Measurements from ENCODE around the gene C10orf88.

Gene C10orf88

GRCh38 chr10:122974023-122974422 lies 20.0 kb upstream of the C10orf88 start:
- H3K79me2 ChIP-seq (ENCODE audit: insufficient read depth, low read length): no peaks in the 10 kb centered on the region
- H3K9me2 ChIP-seq (replicated peaks; ENCODE audit: low read depth, low read length): no peaks in the 10 kb centered on the region
- H3K4me3 ChIP-seq (ENCODE audit: low read length, poor library complexity, severe bottlenecking): no peak overlapping the region
- no peaks in the 10 kb centered on the region for H3K4me1 ChIP-seq (ENCODE audit: insufficient read depth, low read length, poor library complexity, severe bottlenecking)
- no peaks in the 10 kb centered on the region for H4K20me1 ChIP-seq (ENCODE audit: insufficient read depth, low read length, poor library complexity, severe bottlenecking)
- H3K4me2 ChIP-seq (ENCODE audit: low read depth, low read length, poor library complexity, severe bottlenecking): no peak overlapping the region
- H3K9me3 ChIP-seq (ENCODE audit: insufficient read depth, low read depth, low read length): no peaks in the 10 kb centered on the region
- no peaks in the 10 kb centered on the region for H3F3A ChIP-seq (ENCODE audit: low read depth)
- H2AFZ ChIP-seq (ENCODE audit: low read length): no peak overlapping the region
- no peaks in the 10 kb centered on the region for H3K36me3 ChIP-seq (ENCODE audit: insufficient read depth, low read length)
- H3K27me3 ChIP-seq (ENCODE audit: insufficient read depth, low read length, poor library complexity, severe bottlenecking): no peaks in the 10 kb centered on the region
- TF ChIP-seq EZH2phosphoT487 (IDR thresholded peaks at IDR 0.05; ENCODE audit: borderline replicate concordance) (no peak), CTCF (conservative IDR thresholded peaks at IDR 0.05; ENCODE audit: low read length) (no peak)
- no peak overlapping the region for H3K9ac ChIP-seq (ENCODE audit: low read depth, low read length, poor library complexity, severe bottlenecking)

GRCh38 chr10:122968698-122969097 lies 14.7 kb upstream of the C10orf88 start:
- Histone ChIP-seq H3K9ac (ENCODE audit: low read depth, low read length, poor library complexity, severe bottlenecking) (no peak overlapping the region), H3F3A (ENCODE audit: low read depth) (no peaks in the 10 kb centered on the region), H3K36me3 (ENCODE audit: insufficient read depth, low read length) (0 out of 2 replicates have a peak, but pooled peaks cover 9% of the 10 kb centered on the region), H2AFZ (ENCODE audit: low read length) (no peak overlapping the region), H3K4me1 (ENCODE audit: insufficient read depth, low read length, poor library complexity, severe bottlenecking) (no peaks in the 10 kb centered on the region), H4K20me1 (ENCODE audit: insufficient read depth, low read length, poor library complexity, severe bottlenecking) (no peaks in the 10 kb centered on the region), H3K4me3 (ENCODE audit: low read length, poor library complexity, severe bottlenecking) (no peak overlapping the region), H3K9me3 (ENCODE audit: insufficient read depth, low read depth, low read length) (peaks cover 14% of the 10 kb centered on the region; the same call in 1 of the 2 replicates), H3K9me2 (replicated peaks; ENCODE audit: low read depth, low read length) (no peaks in the 10 kb centered on the region), H3K4me2 (ENCODE audit: low read depth, low read length, poor library complexity, severe bottlenecking) (no peak overlapping the region), H3K27me3 (ENCODE audit: insufficient read depth, low read length, poor library complexity, severe bottlenecking) (no peaks in the 10 kb centered on the region), H3K79me2 (ENCODE audit: insufficient read depth, low read length) (no peaks in the 10 kb centered on the region)
- no peak for TF ChIP-seq EZH2phosphoT487 (IDR thresholded peaks at IDR 0.05; ENCODE audit: borderline replicate concordance)
- TF ChIP-seq CTCF (conservative IDR thresholded peaks at IDR 0.05; ENCODE audit: low read length): no peak

GRCh38 chr10:122966879-122967278 lies 12.9 kb upstream of the C10orf88 start:
- peaks cover 14% of the 10 kb centered on the region; the same call in 1 of the 2 replicates for H3K9me3 ChIP-seq (ENCODE audit: insufficient read depth, low read depth, low read length)
- no peaks in the 10 kb centered on the region for H3F3A ChIP-seq (ENCODE audit: low read depth)
- TF ChIP-seq CTCF (conservative IDR thresholded peaks at IDR 0.05; ENCODE audit: low read length) (no peak), EZH2phosphoT487 (IDR thresholded peaks at IDR 0.05; ENCODE audit: borderline replicate concordance) (no peak)
- no peak overlapping the region for H3K9ac ChIP-seq (ENCODE audit: low read depth, low read length, poor library complexity, severe bottlenecking)
- no peaks in the 10 kb centered on the region for H3K27me3 ChIP-seq (ENCODE audit: insufficient read depth, low read length, poor library complexity, severe bottlenecking)
- no peaks in the 10 kb centered on the region for H3K4me1 ChIP-seq (ENCODE audit: insufficient read depth, low read length, poor library complexity, severe bottlenecking)
- no peaks in the 10 kb centered on the region for H3K9me2 ChIP-seq (replicated peaks; ENCODE audit: low read depth, low read length)
- H4K20me1 ChIP-seq (ENCODE audit: insufficient read depth, low read length, poor library complexity, severe bottlenecking): no peaks in the 10 kb centered on the region
- H3K79me2 ChIP-seq (ENCODE audit: insufficient read depth, low read length): no peaks in the 10 kb centered on the region
- 0 out of 2 replicates have a peak, but pooled peaks cover 9% of the 10 kb centered on the region for H3K36me3 ChIP-seq (ENCODE audit: insufficient read depth, low read length)
- no peak overlapping the region for H3K4me3 ChIP-seq (ENCODE audit: low read length, poor library complexity, severe bottlenecking)
- H2AFZ ChIP-seq (ENCODE audit: low read length): no peak overlapping the region
- H3K4me2 ChIP-seq (ENCODE audit: low read depth, low read length, poor library complexity, severe bottlenecking): no peak overlapping the region

All from Loucy (cell line).